K562 (cell line): ENCODE measurements around the gene AKAP13. TPM values are rescaled to one million over a fixed set of nuclear protein-coding genes. Genes with fewer than 3 reads are reported as not detected.

Experiments used
- CEBPZ ChIP-seq: fragments of 150-350 bp; IDR thresholded peaks from 2 replicates; pipeline ENCODE4 v1.6.1; 2014; ENCODE audit warnings: low read depth, mild to moderate bottlenecking, low read length, borderline replicate concordance
- E2F4 ChIP-seq: sonication (generic); formaldehyde crosslinking; IDR thresholded peaks from 2 replicates; pipeline ENCODE4 v1.8.0; 2022; ENCODE audit warnings: mild to moderate bottlenecking, low read depth, missing genetic modification reagents
- EHMT2 ChIP-seq: fragments of 450-650 bp; IDR thresholded peaks from 2 replicates; pipeline ENCODE4 v1.6.1; 2018; ENCODE audit warnings: antibody characterized with exemption
- GABPB1 ChIP-seq: sonication (generic); formaldehyde crosslinking; IDR thresholded peaks from 2 replicates; pipeline ENCODE4 v1.8.0; 2022; ENCODE audit warnings: mild to moderate bottlenecking, missing genetic modification reagents
- HMGXB4 ChIP-seq: sonication (generic); formaldehyde crosslinking; IDR thresholded peaks from 2 replicates; pipeline ENCODE4 v1.8.1; 2023; ENCODE audit warnings: mild to moderate bottlenecking, missing genetic modification reagents
- LARP7 ChIP-seq: fragments of 450-650 bp; IDR thresholded peaks from 2 replicates; pipeline ENCODE4 v1.6.1; 2016
- LEF1 ChIP-seq: fragments of 450-650 bp; IDR thresholded peaks from 2 replicates; pipeline ENCODE4 v1.6.1; 2016; ENCODE audit warnings: mild to moderate bottlenecking
- ZNF217 ChIP-seq: sonication (generic); formaldehyde crosslinking; IDR thresholded peaks from 2 replicates; pipeline ENCODE4 v1.8.0; 2022; ENCODE audit warnings: mild to moderate bottlenecking, missing genetic modification reagents
- polyA plus RNA-seq, 8 experiments: library from polyadenylated mRNA; depleted of rRNA in 4 of 8; stranded (reverse) in 5 of 8; unstranded in 3 of 8; fragments of >200 nt; fragmentation: Nextera tagmentation in 2 of 8; fragmentation: Illumina TruSeq in 1 of 8; extraction: Ambion mirVana in 2 of 8; extraction: Trizol in 1 of 8; gene quantifications; 2 replicates each; pipeline versions ENCODE4 v1.2.1 to v1.2.3, GENCODE V29; 2011 to 2014; ENCODE audit warnings: inconsistent platforms in 1 of 8, missing spikeins in 1 of 8
- total RNA-seq, 7 experiments: library from RNA; depleted of rRNA in 6 of 7; stranded (reverse); fragments of >200 nt in 6 of 7; fragmentation: Illumina TruSeq in 2 of 7; extraction: Trizol in 2 of 7; gene quantifications; 2 replicates each; pipeline versions ENCODE4 v1.2.1 to v1.2.3, GENCODE V29; 2011 to 2021; ENCODE audit warnings: low replicate concordance in 1 of 7
- TF ChIP-seq, protein P1 (sequence below), 2 experiments: fragments of 150-350 bp in 1 of 2; IDR thresholded peaks; 2 replicates each; pipeline ENCODE4 v1.6.1; 2012 to 2016; ENCODE audit warnings: low read depth in 2 of 2, low read length in 2 of 2, mild to moderate bottlenecking in 1 of 2, moderate library complexity in 1 of 2
- TF ChIP-seq, protein P2 (sequence below): fragments of 450-650 bp; IDR thresholded peaks from 2 replicates; pipeline ENCODE4 v1.6.1; 2016; ENCODE audit warnings: low read depth

The AKAP13 gene
- total and polyA plus RNA-seq, 9 of the 15 experiments (the other 6 are each of a cell fraction or from before 2014, with no cell fraction given) = 0.03 to 1.7 (median 0.42) TPM

DNA sequence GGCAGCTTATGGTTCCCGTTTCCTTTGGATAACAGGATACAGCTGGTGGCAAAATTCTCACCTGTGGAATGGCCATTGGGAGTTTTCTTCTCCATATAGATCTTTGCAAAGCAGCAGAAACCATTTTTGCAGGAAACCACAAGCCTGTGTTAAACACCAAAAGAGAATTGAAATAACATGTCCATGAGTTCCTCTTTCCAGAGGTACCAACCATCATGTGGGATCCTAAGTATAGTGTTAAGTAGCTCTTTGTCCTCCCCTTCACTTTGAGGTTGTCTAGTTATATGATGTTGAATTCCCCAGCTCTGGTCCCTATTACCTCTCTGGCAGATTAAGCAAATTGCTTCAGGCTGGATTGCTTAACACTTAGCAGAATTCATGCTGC is 94.9 kb downstream of the AKAP13 start (continued):
- TF ChIP-seq, protein P1, sequence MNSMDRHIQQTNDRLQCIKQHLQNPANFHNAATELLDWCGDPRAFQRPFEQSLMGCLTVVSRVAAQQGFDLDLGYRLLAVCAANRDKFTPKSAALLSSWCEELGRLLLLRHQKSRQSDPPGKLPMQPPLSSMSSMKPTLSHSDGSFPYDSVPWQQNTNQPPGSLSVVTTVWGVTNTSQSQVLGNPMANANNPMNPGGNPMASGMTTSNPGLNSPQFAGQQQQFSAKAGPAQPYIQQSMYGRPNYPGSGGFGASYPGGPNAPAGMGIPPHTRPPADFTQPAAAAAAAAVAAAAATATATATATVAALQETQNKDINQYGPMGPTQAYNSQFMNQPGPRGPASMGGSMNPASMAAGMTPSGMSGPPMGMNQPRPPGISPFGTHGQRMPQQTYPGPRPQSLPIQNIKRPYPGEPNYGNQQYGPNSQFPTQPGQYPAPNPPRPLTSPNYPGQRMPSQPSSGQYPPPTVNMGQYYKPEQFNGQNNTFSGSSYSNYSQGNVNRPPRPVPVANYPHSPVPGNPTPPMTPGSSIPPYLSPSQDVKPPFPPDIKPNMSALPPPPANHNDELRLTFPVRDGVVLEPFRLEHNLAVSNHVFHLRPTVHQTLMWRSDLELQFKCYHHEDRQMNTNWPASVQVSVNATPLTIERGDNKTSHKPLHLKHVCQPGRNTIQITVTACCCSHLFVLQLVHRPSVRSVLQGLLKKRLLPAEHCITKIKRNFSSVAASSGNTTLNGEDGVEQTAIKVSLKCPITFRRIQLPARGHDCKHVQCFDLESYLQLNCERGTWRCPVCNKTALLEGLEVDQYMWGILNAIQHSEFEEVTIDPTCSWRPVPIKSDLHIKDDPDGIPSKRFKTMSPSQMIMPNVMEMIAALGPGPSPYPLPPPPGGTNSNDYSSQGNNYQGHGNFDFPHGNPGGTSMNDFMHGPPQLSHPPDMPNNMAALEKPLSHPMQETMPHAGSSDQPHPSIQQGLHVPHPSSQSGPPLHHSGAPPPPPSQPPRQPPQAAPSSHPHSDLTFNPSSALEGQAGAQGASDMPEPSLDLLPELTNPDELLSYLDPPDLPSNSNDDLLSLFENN (IDR thresholded peaks at IDR 0.05; ENCODE audit: low read depth in 2 of 2, low read length in 2 of 2) = no peak
- TF ChIP-seq LARP7 (no peak), HMGXB4 (CRISPR knock-in tag) (no peak), E2F4 (CRISPR knock-in tag) (no peak), GABPB1 (no peak), LEF1 (no peak), ZNF217 (CRISPR knock-in tag) (no peak), EHMT2 (no peak), CEBPZ (no peak)
- TF ChIP-seq, protein P2, sequence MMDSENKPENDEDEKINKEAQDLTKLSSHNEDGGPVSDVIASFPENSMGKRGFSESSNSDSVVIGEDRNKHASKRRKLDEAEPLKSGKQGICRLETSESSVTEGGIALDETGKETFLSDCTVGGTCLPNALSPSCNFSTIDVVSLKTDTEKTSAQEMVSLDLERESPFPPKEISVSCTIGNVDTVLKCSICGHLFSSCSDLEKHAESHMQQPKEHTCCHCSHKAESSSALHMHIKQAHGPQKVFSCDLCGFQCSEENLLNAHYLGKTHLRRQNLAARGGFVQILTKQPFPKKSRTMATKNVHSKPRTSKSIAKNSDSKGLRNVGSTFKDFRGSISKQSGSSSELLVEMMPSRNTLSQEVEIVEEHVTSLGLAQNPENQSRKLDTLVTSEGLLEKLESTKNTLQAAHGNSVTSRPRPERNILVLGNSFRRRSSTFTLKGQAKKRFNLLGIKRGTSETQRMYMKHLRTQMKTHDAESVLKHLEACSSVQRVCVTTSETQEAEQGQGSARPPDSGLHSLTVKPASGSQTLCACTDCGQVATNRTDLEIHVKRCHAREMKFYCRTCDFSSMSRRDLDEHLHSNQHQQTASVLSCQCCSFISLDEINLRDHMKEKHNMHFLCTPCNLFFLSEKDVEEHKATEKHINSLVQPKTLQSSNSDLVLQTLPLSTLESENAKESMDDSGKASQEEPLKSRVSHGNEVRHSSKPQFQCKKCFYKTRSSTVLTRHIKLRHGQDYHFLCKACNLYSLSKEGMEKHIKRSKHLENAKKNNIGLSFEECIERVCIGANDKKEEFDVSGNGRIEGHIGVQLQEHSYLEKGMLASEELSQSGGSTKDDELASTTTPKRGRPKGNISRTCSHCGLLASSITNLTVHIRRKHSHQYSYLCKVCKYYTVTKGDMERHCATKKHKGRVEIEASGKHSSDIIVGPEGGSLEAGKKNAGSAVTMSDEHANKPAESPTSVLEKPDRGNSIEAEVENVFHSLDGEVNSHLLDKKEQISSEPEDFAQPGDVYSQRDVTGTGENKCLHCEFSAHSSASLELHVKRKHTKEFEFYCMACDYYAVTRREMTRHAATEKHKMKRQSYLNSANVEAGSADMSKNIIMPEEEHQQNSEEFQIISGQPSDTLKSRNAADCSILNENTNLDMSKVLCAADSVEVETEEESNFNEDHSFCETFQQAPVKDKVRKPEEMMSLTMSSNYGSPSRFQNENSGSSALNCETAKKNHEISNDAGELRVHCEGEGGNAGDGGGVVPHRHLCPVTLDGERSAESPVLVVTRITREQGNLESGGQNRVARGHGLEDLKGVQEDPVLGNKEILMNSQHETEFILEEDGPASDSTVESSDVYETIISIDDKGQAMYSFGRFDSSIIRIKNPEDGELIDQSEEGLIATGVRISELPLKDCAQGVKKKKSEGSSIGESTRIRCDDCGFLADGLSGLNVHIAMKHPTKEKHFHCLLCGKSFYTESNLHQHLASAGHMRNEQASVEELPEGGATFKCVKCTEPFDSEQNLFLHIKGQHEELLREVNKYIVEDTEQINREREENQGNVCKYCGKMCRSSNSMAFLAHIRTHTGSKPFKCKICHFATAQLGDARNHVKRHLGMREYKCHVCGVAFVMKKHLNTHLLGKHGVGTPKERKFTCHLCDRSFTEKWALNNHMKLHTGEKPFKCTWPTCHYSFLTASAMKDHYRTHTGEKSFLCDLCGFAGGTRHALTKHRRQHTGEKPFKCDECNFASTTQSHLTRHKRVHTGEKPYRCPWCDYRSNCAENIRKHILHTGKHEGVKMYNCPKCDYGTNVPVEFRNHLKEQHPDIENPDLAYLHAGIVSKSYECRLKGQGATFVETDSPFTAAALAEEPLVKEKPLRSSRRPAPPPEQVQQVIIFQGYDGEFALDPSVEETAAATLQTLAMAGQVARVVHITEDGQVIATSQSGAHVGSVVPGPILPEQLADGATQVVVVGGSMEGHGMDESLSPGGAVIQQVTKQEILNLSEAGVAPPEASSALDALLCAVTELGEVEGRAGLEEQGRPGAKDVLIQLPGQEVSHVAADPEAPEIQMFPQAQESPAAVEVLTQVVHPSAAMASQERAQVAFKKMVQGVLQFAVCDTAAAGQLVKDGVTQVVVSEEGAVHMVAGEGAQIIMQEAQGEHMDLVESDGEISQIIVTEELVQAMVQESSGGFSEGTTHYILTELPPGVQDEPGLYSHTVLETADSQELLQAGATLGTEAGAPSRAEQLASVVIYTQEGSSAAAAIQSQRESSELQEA = no peak
